ENCODE results near the gene PRR20A.
"Not testable (repeated sequence)": the region's sequence is repeated elsewhere in the genome, so short reads cannot be mapped to it uniquely, and the experiment has no call there.

DNA sequence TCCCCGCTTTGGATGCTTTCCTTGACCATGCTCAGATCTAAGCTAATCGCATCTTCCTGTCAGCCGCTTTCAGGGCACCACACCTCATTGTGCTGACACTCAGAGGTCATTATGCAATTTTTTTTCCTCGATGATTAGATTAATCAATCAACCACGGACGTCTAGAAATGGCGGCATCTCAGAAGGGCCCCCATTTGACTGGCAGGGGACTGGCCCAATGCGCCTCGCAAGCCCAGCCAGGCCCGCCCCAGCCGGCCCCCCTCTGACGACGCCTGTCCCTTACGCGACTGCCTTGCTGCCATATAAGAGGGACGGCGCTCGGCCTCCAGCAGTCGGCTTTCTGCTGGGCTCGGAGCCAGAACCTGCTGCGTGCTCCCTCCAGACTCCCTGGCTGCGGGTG, 26.2 kb downstream of the PRR20A start, which contains the start of gene PRR20E:
- not testable (repeated sequence) for TF ChIP-seq EZH2 (IDR thresholded peaks at IDR 0.05; ENCODE audit: low read length, missing control alignments); CTCF (conservative IDR thresholded peaks at IDR 0.05 in 1 of 2, IDR thresholded peaks at IDR 0.05 in 1 of 2; ENCODE audit: low read depth in 1 of 2, low read length in 2 of 2)

All from fibroblast of lung (primary cell).